ENCODE data around the gene VMAC. TPM values are rescaled to one million over a fixed set of nuclear protein-coding genes. Genes with fewer than 3 reads are reported as not detected.

The VMAC gene
- total and polyA plus RNA-seq, 2 donors (not counting 3 experiments of a cell fraction or from before 2014, with no cell fraction given) = 4.7 to 6.9 TPM

GRCh38 chr19:5877882-5878281, 26.8 kb upstream of the VMAC start:
- TF ChIP-seq FOS (IDR thresholded peaks at IDR 0.05; ENCODE audit: borderline replicate concordance, insufficient read depth, low read length) (no peak), MAX (IDR thresholded peaks at IDR 0.05; ENCODE audit: insufficient read depth, insufficient read length) (no peak), GATA2 (IDR thresholded peaks at IDR 0.05; ENCODE audit: insufficient read depth, insufficient read length, low read depth, low read length) (no peak), JUN (IDR thresholded peaks at IDR 0.05; ENCODE audit: borderline replicate concordance, insufficient read depth, insufficient read length, low read depth) (no peak), POLR2AphosphoS5 (IDR thresholded peaks at IDR 0.05; ENCODE audit: insufficient read depth, low read depth, low read length) (no peak), EZH2 (IDR thresholded peaks at IDR 0.05; ENCODE audit: borderline replicate concordance, low read depth, low read length, severe bottlenecking) (no peak), MYC (IDR thresholded peaks at IDR 0.05; ENCODE audit: low read depth, low read length) (no peak), POLR2A (IDR thresholded peaks at IDR 0.05; ENCODE audit: low read depth, low read length) (no peak)
- TF ChIP-seq, protein P1, sequence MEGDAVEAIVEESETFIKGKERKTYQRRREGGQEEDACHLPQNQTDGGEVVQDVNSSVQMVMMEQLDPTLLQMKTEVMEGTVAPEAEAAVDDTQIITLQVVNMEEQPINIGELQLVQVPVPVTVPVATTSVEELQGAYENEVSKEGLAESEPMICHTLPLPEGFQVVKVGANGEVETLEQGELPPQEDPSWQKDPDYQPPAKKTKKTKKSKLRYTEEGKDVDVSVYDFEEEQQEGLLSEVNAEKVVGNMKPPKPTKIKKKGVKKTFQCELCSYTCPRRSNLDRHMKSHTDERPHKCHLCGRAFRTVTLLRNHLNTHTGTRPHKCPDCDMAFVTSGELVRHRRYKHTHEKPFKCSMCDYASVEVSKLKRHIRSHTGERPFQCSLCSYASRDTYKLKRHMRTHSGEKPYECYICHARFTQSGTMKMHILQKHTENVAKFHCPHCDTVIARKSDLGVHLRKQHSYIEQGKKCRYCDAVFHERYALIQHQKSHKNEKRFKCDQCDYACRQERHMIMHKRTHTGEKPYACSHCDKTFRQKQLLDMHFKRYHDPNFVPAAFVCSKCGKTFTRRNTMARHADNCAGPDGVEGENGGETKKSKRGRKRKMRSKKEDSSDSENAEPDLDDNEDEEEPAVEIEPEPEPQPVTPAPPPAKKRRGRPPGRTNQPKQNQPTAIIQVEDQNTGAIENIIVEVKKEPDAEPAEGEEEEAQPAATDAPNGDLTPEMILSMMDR (IDR thresholded peaks at IDR 0.05; ENCODE audit: extremely low read depth in 1 of 2, insufficient read depth in 1 of 2, low read depth in 1 of 2, low read length in 2 of 2) = no peak
- Histone ChIP-seq H2AFZ (ENCODE audit: low read depth, low read length) (no peak overlapping the region), H3K9me1 (replicated peaks; ENCODE audit: control insufficient read depth, extremely low read depth, insufficient read depth, low read length) (no peaks in the 10 kb centered on the region), H3K27me3 (ENCODE audit: control insufficient read depth in 2 of 2, insufficient read depth in 2 of 2, low read length in 2 of 2) (peaks cover 0 to 3% of the 10 kb centered on the region in 2 experiments), H3K4me3 (replicated peaks in 1 of 3; ENCODE audit: insufficient read depth in 1 of 3, low read depth in 1 of 3, low read length in 3 of 3) (no peak overlapping the region), H3K4me1 (ENCODE audit: control insufficient read depth, extremely low read depth, insufficient read depth, low read length) (no peaks in the 10 kb centered on the region), H3K27ac (ENCODE audit: insufficient read depth, low read depth, low read length) (no peak overlapping the region), H4K20me1 (replicated peaks; ENCODE audit: control insufficient read depth, extremely low read depth, insufficient read depth, low read length) (no peaks in the 10 kb centered on the region), H3K4me2 (ENCODE audit: insufficient read depth, low read length) (no peak overlapping the region), H3K79me2 (ENCODE audit: control insufficient read depth, insufficient read depth, low read length) (no peaks in the 10 kb centered on the region), H3K9ac (replicated peaks; ENCODE audit: extremely low read depth, insufficient read depth, low read length) (no peak overlapping the region), H3K36me3 (ENCODE audit: control insufficient read depth in 2 of 2, extremely low read depth in 1 of 2, insufficient read depth in 2 of 2, low read length in 2 of 2) (no peaks in the 10 kb centered on the region), H3K9me3 (replicated peaks; ENCODE audit: control insufficient read depth, insufficient read depth, low read length) (no peaks in the 10 kb centered on the region)
- DNase-seq (ENCODE audit: low read depth, low spot score) (no peak), FAIRE-seq (no peak)
- dilution Hi-C loops (cut with MboI; ENCODE audit: extremely low pct_ligation_motif_present, low sequenced_read_pairs) = no loop called here
- ChIA-PET CTCF (interaction anchor here (1.0 kb wide), 1 partner anchor 74 kb away, joined by 3 read pairs; no protein-coding TSS in a partner anchor), POLR2A (no interaction called here)
- intact Hi-C loops (cut with micrococcal nuclease) = no loop called here
- BruUV-seq (replicated peaks) = no TSS peak
